DND-41 (cell line): Measurements from ENCODE around the gene PYGB.

Source experiments
- ATAC-seq: fragments of 200-7000 bp; cut with Tn5 transposase; 3 replicates; pipeline ENCODE4 v1.9.1; 2021; ENCODE audit warnings: low read depth; ENCODE audit not compliant: insufficient read depth
- DNase-seq: peaks from one replicate; pipeline ENCODE4 v3.0.0-alpha.2; 2020
- H2AFZ ChIP-seq: 2 replicates; pipeline ENCODE4 v1.6.0; 2012; ENCODE audit warnings: low read depth, low read length
- H3K27ac ChIP-seq: 2 replicates; pipeline ENCODE4 v1.5.1; 2012; ENCODE audit warnings: low read length, inconsistent platforms
- H3K27me3 ChIP-seq: fragments of 200-600 bp; sonication (generic); 2 replicates; pipeline ENCODE4 v1.6.0; 2012; ENCODE audit warnings: low read length, mild to moderate bottlenecking, inconsistent platforms; ENCODE audit not compliant: insufficient read depth, poor library complexity
- H3K36me3 ChIP-seq: 2 replicates; pipeline ENCODE4 v1.5.1; 2012; ENCODE audit warnings: low read length, inconsistent platforms; ENCODE audit not compliant: insufficient read depth
- H3K4me1 ChIP-seq: 2 replicates; pipeline ENCODE4 v1.5.1; 2012; ENCODE audit warnings: mild to moderate bottlenecking, low read length; ENCODE audit not compliant: insufficient read depth
- H3K4me2 ChIP-seq: 2 replicates; pipeline ENCODE4 v1.6.0; 2012; ENCODE audit warnings: mild to moderate bottlenecking, moderate library complexity, low read length, inconsistent platforms; ENCODE audit not compliant: insufficient read depth
- H3K4me3 ChIP-seq, 2 experiments: fragments of 200-600 bp in 1 of 2; shearing (Covaris generic) in 1 of 2; 2 replicates each; pipeline ENCODE4 v1.5.1; 2012 to 2016; ENCODE audit warnings: inconsistent platforms in 2 of 2, low read length in 2 of 2, mild to moderate bottlenecking in 2 of 2, low read depth in 1 of 2, moderate library complexity in 1 of 2
- H3K79me2 ChIP-seq: 2 replicates; pipeline ENCODE4 v1.6.0; 2012; ENCODE audit warnings: low read length, inconsistent platforms; ENCODE audit not compliant: insufficient read depth
- H3K9ac ChIP-seq: 2 replicates; pipeline ENCODE4 v1.6.0; 2012; ENCODE audit warnings: low read depth, mild to moderate bottlenecking, inconsistent platforms, low read length, moderate library complexity
- H3K9me3 ChIP-seq: 2 replicates; pipeline ENCODE4 v1.5.1; 2012; ENCODE audit warnings: low read length, moderate library complexity, mild to moderate bottlenecking, inconsistent platforms; ENCODE audit not compliant: insufficient read depth, severe bottlenecking
- H4K20me1 ChIP-seq: 2 replicates; pipeline ENCODE4 v1.6.0; 2012; ENCODE audit warnings: low read length; ENCODE audit not compliant: insufficient read depth
- CTCF ChIP-seq: IDR thresholded peaks from 2 replicates; pipeline ENCODE4 v1.5.1; 2012; ENCODE audit warnings: borderline replicate concordance, low read length, moderate library complexity, mild to moderate bottlenecking; ENCODE audit not compliant: poor library complexity, severe bottlenecking; ENCODE audit errors: extremely low read depth
- EZH2 ChIP-seq: IDR thresholded peaks from 3 replicates; pipeline ENCODE4 v1.6.1; 2012; ENCODE audit warnings: borderline replicate concordance, low read depth, mild to moderate bottlenecking, moderate library complexity, low read length, inconsistent platforms; ENCODE audit not compliant: severe bottlenecking

Gene PYGB

GRCh38 chr20:25207149-25207959, 40.5 kb upstream of the PYGB start:
- Histone ChIP-seq H3K4me2 (no peak overlapping the region), H2AFZ (no peak overlapping the region), H3K79me2 (peaks cover 44% of the 10 kb centered on the region), H3K4me1 (no peaks in the 10 kb centered on the region), H3K9me3 (no peaks in the 10 kb centered on the region), H3K36me3 (peaks cover 31% of the 10 kb centered on the region), H3K4me3 (no peak overlapping the region), H3K27ac (no peak overlapping the region), H3K9ac (no peak overlapping the region), H3K27me3 (no peaks in the 10 kb centered on the region), H4K20me1 (peaks cover 18% of the 10 kb centered on the region; the same call in 1 of the 2 replicates)
- TF ChIP-seq CTCF (no peak), EZH2 (no peak)
- DNase-seq (peak; percentile 4), ATAC-seq (no peak)

GRCh38 chr20:25207960-25208534, 39.8 kb upstream of the PYGB start:
- H3K79me2 ChIP-seq, result peaks cover 37% of the 10 kb centered on the region
- peaks cover 34% of the 10 kb centered on the region for H3K36me3 ChIP-seq
- no peak overlapping the region for H3K27ac ChIP-seq
- no peaks in the 10 kb centered on the region for H3K9me3 ChIP-seq
- ATAC-seq, result no peak
- no peak overlapping the region for H3K4me2 ChIP-seq
- no peaks in the 10 kb centered on the region for H3K27me3 ChIP-seq
- DNase-seq, result no peak
- H3K4me1 ChIP-seq, result no peaks in the 10 kb centered on the region
- TF ChIP-seq EZH2 (no peak), CTCF (no peak)
- no peak overlapping the region for H3K9ac ChIP-seq
- peaks cover 15% of the 10 kb centered on the region; the same call in 1 of the 2 replicates for H4K20me1 ChIP-seq
- H2AFZ ChIP-seq, result no peak overlapping the region
- H3K4me3 ChIP-seq, result no peak overlapping the region

- no peak overlapping the region for H2AFZ ChIP-seq
- no peaks in the 10 kb centered on the region for H3K4me1 ChIP-seq
- H4K20me1 ChIP-seq, result peaks cover 15% of the 10 kb centered on the region; the same call in 1 of the 2 replicates
- H3K9ac ChIP-seq, result no peak overlapping the region
- H3K4me2 ChIP-seq, result no peak overlapping the region
- DNase-seq, result no peak
- ATAC-seq, result no peak
- no peaks in the 10 kb centered on the region for H3K27me3 ChIP-seq
- no peak overlapping the region for H3K4me3 ChIP-seq
- no peaks in the 10 kb centered on the region for H3K9me3 ChIP-seq
- peaks cover 25% of the 10 kb centered on the region for H3K79me2 ChIP-seq
- TF ChIP-seq CTCF (no peak), EZH2 (no peak)
- H3K27ac ChIP-seq, result no peak overlapping the region
- H3K36me3 ChIP-seq, result peaks cover 48% of the 10 kb centered on the region
Measured at GRCh38 chr20:25209400-25209799, 38.5 kb upstream of the PYGB start.
